Neuronal stem cell (in vitro differentiated cells): ENCODE data around the gene TBX1.
A peak's percentile ranks its signal among the peaks of the same experiment; 100 is the strongest.

Experiments
- DNase-seq: peaks from one replicate; pipeline ENCODE4 v3.0.0-alpha.2; 2013; ENCODE audit warnings: low spot score
- H2AFZ ChIP-seq: one replicate; pipeline ENCODE4 v1.6.1; 2013; ENCODE audit warnings: mild to moderate bottlenecking, low read length, inconsistent platforms
- H2AK5ac ChIP-seq: 2 replicates; pipeline ENCODE4 v1.6.1; 2013; ENCODE audit warnings: low read depth, mild to moderate bottlenecking, inconsistent platforms, low read length, moderate library complexity, mixed read lengths
- H2BK120ac ChIP-seq: 2 replicates; pipeline ENCODE4 v1.6.1; 2013; ENCODE audit warnings: low read depth, mild to moderate bottlenecking, inconsistent platforms, low read length, moderate library complexity, mixed read lengths
- H2BK12ac ChIP-seq: one replicate; pipeline ENCODE4 v1.6.1; 2013; ENCODE audit warnings: low read length, inconsistent platforms
- H2BK15ac ChIP-seq: 2 replicates; pipeline ENCODE4 v1.6.1; 2013; ENCODE audit warnings: mild to moderate bottlenecking, low read length, inconsistent platforms, mixed read lengths
- H2BK5ac ChIP-seq: one replicate; pipeline ENCODE4 v1.6.1; 2013; ENCODE audit warnings: inconsistent platforms, mild to moderate bottlenecking, low read length, moderate library complexity
- H3K14ac ChIP-seq: one replicate; pipeline ENCODE4 v1.6.1; 2013; ENCODE audit warnings: low read length, inconsistent platforms
- H3K18ac ChIP-seq: 2 replicates; pipeline ENCODE4 v1.6.1; 2013; ENCODE audit warnings: low read length, inconsistent platforms
- H3K23ac ChIP-seq: 2 replicates; pipeline ENCODE4 v1.6.1; 2013; ENCODE audit warnings: low read depth, mild to moderate bottlenecking, mixed read lengths, low read length, inconsistent platforms; ENCODE audit not compliant: poor library complexity
- H3K27ac ChIP-seq: replicated peaks from 3 replicates; pipeline ENCODE4 v1.5.1; 2013; ENCODE audit warnings: low read length, inconsistent platforms
- H3K27me3 ChIP-seq, 3 experiments: 2 replicates each; pipeline ENCODE4 v1.6.1; 2013; ENCODE audit warnings: low read length in 3 of 3, mild to moderate bottlenecking in 2 of 3, inconsistent platforms in 1 of 3, low read depth in 1 of 3, mixed read lengths in 1 of 3, moderate library complexity in 1 of 3; ENCODE audit not compliant: control insufficient read depth in 3 of 3, insufficient read depth in 3 of 3
- H3K36me3 ChIP-seq, 2 donors: replicated peaks in 1 of 2; 2 replicates each; pipeline ENCODE4 v1.6.1; 2013; ENCODE audit warnings: low read length in 2 of 2; ENCODE audit not compliant: control insufficient read depth in 2 of 2, insufficient read depth in 2 of 2
- H3K4ac ChIP-seq: 2 replicates; pipeline ENCODE4 v1.6.1; 2013; ENCODE audit warnings: inconsistent platforms, mild to moderate bottlenecking, low read length, moderate library complexity
- H3K4me1 ChIP-seq, 2 donors: 1 replicate in 1 of 2; 2 replicates in 1 of 2; pipeline ENCODE4 v1.6.1; 2013; ENCODE audit warnings: low read length in 2 of 2, low read depth in 1 of 2; ENCODE audit not compliant: control insufficient read depth in 2 of 2, insufficient read depth in 1 of 2
- H3K4me2 ChIP-seq: one replicate; pipeline ENCODE4 v1.6.1; 2013; ENCODE audit warnings: mild to moderate bottlenecking, low read length, inconsistent platforms; ENCODE audit not compliant: insufficient read depth, poor library complexity, severe bottlenecking
- H3K4me3 ChIP-seq, 2 donors: 2 replicates each; pipeline ENCODE4 v1.5.1; 2013; ENCODE audit warnings: low read length in 2 of 2, mild to moderate bottlenecking in 2 of 2, inconsistent platforms in 1 of 2, moderate library complexity in 1 of 2
- H3K79me1 ChIP-seq: one replicate; pipeline ENCODE4 v1.6.1; 2013; ENCODE audit warnings: low read depth, mild to moderate bottlenecking, inconsistent platforms, low read length, moderate library complexity
- H3K9ac ChIP-seq: one replicate; pipeline ENCODE4 v1.6.1; 2013; ENCODE audit warnings: mild to moderate bottlenecking, low read depth, low read length, inconsistent platforms; ENCODE audit not compliant: poor library complexity
- H3K9me3 ChIP-seq, 2 donors: replicated peaks in 1 of 2; 2 replicates each; pipeline versions ENCODE3 to v1.6.1; 2013; ENCODE audit warnings: low read length in 2 of 2, mild to moderate bottlenecking in 2 of 2, inconsistent platforms in 1 of 2, low read depth in 1 of 2, mixed read lengths in 1 of 2, moderate library complexity in 1 of 2; ENCODE audit not compliant: control insufficient read depth in 2 of 2, insufficient read depth in 1 of 2
- H4K8ac ChIP-seq: one replicate; pipeline ENCODE4 v1.6.1; 2013; ENCODE audit warnings: low read depth, mild to moderate bottlenecking, inconsistent platforms, low read length, moderate library complexity
- H4K91ac ChIP-seq: one replicate; pipeline ENCODE4 v1.6.1; 2013; ENCODE audit warnings: low read length, low read depth, mild to moderate bottlenecking, inconsistent platforms; ENCODE audit not compliant: poor library complexity
- WGBS, 2 donors: extraction: QIAGEN DNeasy Blood & Tissue Kit; methylation state at CpG; one replicate each; pipeline ENCODE4 v1.1.7; 2013; ENCODE audit warnings: missing lambda C conversion rate in 2 of 2, mixed read lengths in 1 of 2; ENCODE audit not compliant: insufficient read length in 2 of 2, insufficient replicate concordance in 1 of 2; ENCODE audit errors: extremely low coverage in 2 of 2; 5-methylcytosine and 5-hydroxymethylcytosine counted together

The TBX1 gene

GRCh38 chr22:19739448-19739895 lies 21.1 kb upstream of the TBX1 start:
- Histone ChIP-seq H2AK5ac (peak overlapping the region; percentile 28), H3K14ac (no peak overlapping the region), H2BK120ac (peak overlapping the region; percentile 24), H3K79me1 (peaks cover 2% of the 10 kb centered on the region), H2BK5ac (peak overlapping the region; percentile 7), H3K27me3 (peaks cover 0 to 58% (median 1%) of the 10 kb centered on the region in 3 experiments), H4K91ac (no peak overlapping the region), H3K18ac (peak overlapping the region; percentile 83), H3K27ac (no peak overlapping the region), H3K9ac (peak overlapping the region; percentile 70), H2BK12ac (peak overlapping the region; percentile 33), H3K4me1 (peaks cover 16 to 19% of the 10 kb centered on the region in 2 donors), H3K9me3 (no peaks in the 10 kb centered on the region), H3K36me3 (no peaks in the 10 kb centered on the region), H3K4me2 (no peak overlapping the region), H4K8ac (no peak overlapping the region), H2BK15ac (peak overlapping the region; percentile 91), H2AFZ (peak overlapping the region; percentile 45), H3K4me3 (no peak overlapping the region), H3K23ac (peak overlapping the region; percentile 10), H3K4ac (no peak overlapping the region)
- no peak for DNase-seq
- no CpG with 5 or more reads among the region's 16 CpGs for WGBS, 2 donors

- no peak overlapping the region for H3K14ac ChIP-seq
- H3K79me1 ChIP-seq = peaks cover 5% of the 10 kb centered on the region
- H4K8ac ChIP-seq = no peak overlapping the region
- no peak overlapping the region for H3K4me2 ChIP-seq
- H3K23ac ChIP-seq = no peak overlapping the region
- H3K4ac ChIP-seq = no peak overlapping the region
- no peak overlapping the region for H2AFZ ChIP-seq
- H3K9me3 ChIP-seq = no peaks in the 10 kb centered on the region
- H2AK5ac ChIP-seq = peak overlapping the region; percentile 93
- H3K27ac ChIP-seq = no peak overlapping the region
- no peak overlapping the region for H2BK12ac ChIP-seq
- H2BK15ac ChIP-seq = peak overlapping the region; percentile 13
- peak overlapping the region; percentile 70 for H3K9ac ChIP-seq
- no CpG with 5 or more reads among the region's 7 CpGs for WGBS, 2 donors
- H2BK120ac ChIP-seq = no peak overlapping the region
- peak overlapping the region; percentile 83 for H3K18ac ChIP-seq
- H3K4me1 ChIP-seq = peaks cover 16 to 19% of the 10 kb centered on the region in 2 donors
- no peak overlapping the region for H4K91ac ChIP-seq
- no peaks in the 10 kb centered on the region for H3K36me3 ChIP-seq
- peaks cover 0 to 55% (median 1%) of the 10 kb centered on the region in 3 experiments for H3K27me3 ChIP-seq
- DNase-seq = no peak
- H3K4me3 ChIP-seq = no peak overlapping the region
- H2BK5ac ChIP-seq = peak overlapping the region; percentile 7
Observed at GRCh38 chr22:19739911-19740449, 20.6 kb upstream of the TBX1 start.

GRCh38 chr22:19740586-19740985 lies 20.0 kb upstream of the TBX1 start:
- H4K91ac ChIP-seq = no peak overlapping the region
- H3K36me3 ChIP-seq = no peaks in the 10 kb centered on the region
- DNase-seq = no peak
- no peaks in the 10 kb centered on the region for H3K9me3 ChIP-seq
- H2BK15ac ChIP-seq = peak overlapping the region; percentile 81
- H2AK5ac ChIP-seq = peak overlapping the region; percentile 93
- no CpG with 5 or more reads among the region's 15 CpGs for WGBS, 2 donors
- peak overlapping the region; percentile 7 for H2BK5ac ChIP-seq
- peak overlapping the region; percentile 82 for H3K14ac ChIP-seq
- H2AFZ ChIP-seq = no peak overlapping the region
- peak overlapping the region; percentile 4 for H3K9ac ChIP-seq
- peak overlapping the region; percentile 57 for H3K18ac ChIP-seq
- H2BK120ac ChIP-seq = no peak overlapping the region
- no peak overlapping the region for H3K4me3 ChIP-seq
- H2BK12ac ChIP-seq = no peak overlapping the region
- H3K27ac ChIP-seq = no peak overlapping the region
- H3K27me3 ChIP-seq = peaks cover 0 to 54% (median 1%) of the 10 kb centered on the region in 3 experiments
- peaks cover 16 to 21% of the 10 kb centered on the region in 2 donors for H3K4me1 ChIP-seq
- H3K79me1 ChIP-seq = peaks cover 5% of the 10 kb centered on the region
- no peak overlapping the region for H3K4ac ChIP-seq
- H3K4me2 ChIP-seq = no peak overlapping the region
- no peak overlapping the region for H4K8ac ChIP-seq
- no peak overlapping the region for H3K23ac ChIP-seq

- no peak overlapping the region for H2BK5ac ChIP-seq
- DNase-seq = no peak
- H2BK120ac ChIP-seq = no peak overlapping the region
- no peak overlapping the region for H3K9ac ChIP-seq
- H3K14ac ChIP-seq = no peak overlapping the region
- no peak overlapping the region for H4K8ac ChIP-seq
- H2AK5ac ChIP-seq = peak overlapping the region; percentile 93
- peaks cover 0 to 50% (median 1%) of the 10 kb centered on the region in 3 experiments for H3K27me3 ChIP-seq
- no peaks in the 10 kb centered on the region for H3K9me3 ChIP-seq
- H3K27ac ChIP-seq = no peak overlapping the region
- no CpG with 5 or more reads among the region's 7 CpGs for WGBS, 2 donors
- no peak overlapping the region for H3K4me3 ChIP-seq
- no peak overlapping the region for H2AFZ ChIP-seq
- peak overlapping the region; percentile 57 for H3K18ac ChIP-seq
- H3K23ac ChIP-seq = no peak overlapping the region
- no peaks in the 10 kb centered on the region for H3K36me3 ChIP-seq
- H2BK12ac ChIP-seq = peak overlapping the region; percentile 14
- peaks cover 16 to 25% of the 10 kb centered on the region in 2 donors for H3K4me1 ChIP-seq
- H3K4me2 ChIP-seq = no peak overlapping the region
- H4K91ac ChIP-seq = no peak overlapping the region
- peak overlapping the region; percentile 81 for H2BK15ac ChIP-seq
- peaks cover 9% of the 10 kb centered on the region for H3K79me1 ChIP-seq
- no peak overlapping the region for H3K4ac ChIP-seq
Observed at GRCh38 chr22:19741053-19741452, 19.5 kb upstream of the TBX1 start.
